HepG2 (cell line): ENCODE data around the gene FAM83E. TPM values are rescaled to one million over a fixed set of nuclear protein-coding genes. Genes with fewer than 3 reads are reported as not detected.

Source experiments
- AHR ChIP-seq: IDR thresholded peaks from 2 replicates; pipeline ENCODE4 v1.6.1; 2018; ENCODE audit warnings: missing genetic modification reagents, missing compliant biosample characterization
- IRF9 ChIP-seq: sonication (generic); formaldehyde crosslinking; IDR thresholded peaks from 2 replicates; pipeline ENCODE4 v1.8.0; 2022; ENCODE audit warnings: missing genetic modification reagents, mild to moderate bottlenecking, borderline replicate concordance
- MATR3 ChIP-seq: sonication (generic); formaldehyde crosslinking; IDR thresholded peaks from 2 replicates; pipeline ENCODE4 v1.4.0; 2020; ENCODE audit warnings: missing genetic modification reagents
- PHF20 ChIP-seq: sonication (generic); formaldehyde crosslinking; IDR thresholded peaks from 2 replicates; pipeline ENCODE4 v1.5.0; 2020; ENCODE audit warnings: mild to moderate bottlenecking, missing genetic modification reagents
- SOX13 ChIP-seq, 3 experiments: fragments of 450-650 bp in 1 of 3; sonication (generic) in 1 of 3; formaldehyde crosslinking in 1 of 3; IDR thresholded peaks in 2 of 3; conservative IDR thresholded peaks in 1 of 3; 2 replicates each; pipeline versions ENCODE4 v1.5.0 to v1.6.1; 2016 to 2020; ENCODE audit warnings: antibody characterized with exemption in 1 of 3, mild to moderate bottlenecking in 1 of 3, missing compliant biosample characterization in 1 of 3, missing genetic modification reagents in 1 of 3, moderate library complexity in 1 of 3
- THAP11 ChIP-seq: IDR thresholded peaks from 2 replicates; pipeline ENCODE4 v1.6.1; 2016; ENCODE audit warnings: missing biosample characterization, missing genetic modification reagents
- ZBTB10 ChIP-seq: sonication (generic); formaldehyde crosslinking; IDR thresholded peaks from 2 replicates; pipeline ENCODE4 v1.4.0; 2020; ENCODE audit warnings: missing genetic modification reagents, borderline replicate concordance
- ZNF136 ChIP-seq: sonication (generic); formaldehyde crosslinking; IDR thresholded peaks from 2 replicates; pipeline ENCODE4 v1.8.1; 2022; ENCODE audit warnings: low read depth, mild to moderate bottlenecking, moderate library complexity, missing genetic modification reagents
- ZNF350 ChIP-seq: sonication (generic); formaldehyde crosslinking; IDR thresholded peaks from 2 replicates; pipeline ENCODE4 v1.4.0; 2020; ENCODE audit warnings: mild to moderate bottlenecking, low read depth, missing genetic modification reagents, borderline replicate concordance
- ZNF740 ChIP-seq: sonication (generic); formaldehyde crosslinking; IDR thresholded peaks from 2 replicates; pipeline ENCODE4 v1.4.0; 2020; ENCODE audit warnings: missing genetic modification reagents
- ZNF83 ChIP-seq: sonication (generic); formaldehyde crosslinking; IDR thresholded peaks from 2 replicates; pipeline ENCODE4 v1.4.0; 2020; ENCODE audit warnings: missing genetic modification reagents, mild to moderate bottlenecking, borderline replicate concordance
- polyA plus RNA-seq, 8 experiments: library from polyadenylated mRNA; depleted of rRNA in 3 of 8; stranded (reverse) in 7 of 8; unstranded in 1 of 8; fragments of >200 nt; fragmentation: Illumina TruSeq in 4 of 8; extraction: Trizol in 4 of 8; gene quantifications; 2 replicates each; pipeline versions ENCODE4 v1.2.1 to v1.2.3, GENCODE V29; 2011 to 2016; ENCODE audit warnings: low read depth in 4 of 8, missing spikeins in 1 of 8, mixed read lengths in 1 of 8; ENCODE audit not compliant: insufficient read depth in 1 of 8
- total RNA-seq, 5 experiments: library from RNA; depleted of rRNA; stranded (reverse); fragments of >200 nt; fragmentation: Illumina TruSeq; extraction: Trizol; gene quantifications; 2 replicates each; pipeline ENCODE4 v1.2.3, GENCODE V29; 2016; ENCODE audit warnings: low read depth in 1 of 5
- TF ChIP-seq, protein P1 (sequence below): sonication (generic); formaldehyde crosslinking; IDR thresholded peaks from 2 replicates; pipeline ENCODE4 v1.8.0; 2022; ENCODE audit warnings: mild to moderate bottlenecking, missing genetic modification reagents, borderline replicate concordance
- TF ChIP-seq, protein P2 (sequence below): sonication (generic); formaldehyde crosslinking; IDR thresholded peaks from 2 replicates; pipeline ENCODE4 v1.4.0; 2020; ENCODE audit warnings: missing genetic modification reagents
- TF ChIP-seq, protein P3 (sequence below): sonication (generic); formaldehyde crosslinking; IDR thresholded peaks from 2 replicates; pipeline ENCODE4 v1.4.0; 2020; ENCODE audit warnings: low read depth, missing genetic modification reagents

Gene FAM83E
- total and polyA plus RNA-seq, 2 of the 13 experiments (the other 11 are each of a cell fraction or from before 2014, with no cell fraction given): 0.18 to 0.60 TPM

DNA sequence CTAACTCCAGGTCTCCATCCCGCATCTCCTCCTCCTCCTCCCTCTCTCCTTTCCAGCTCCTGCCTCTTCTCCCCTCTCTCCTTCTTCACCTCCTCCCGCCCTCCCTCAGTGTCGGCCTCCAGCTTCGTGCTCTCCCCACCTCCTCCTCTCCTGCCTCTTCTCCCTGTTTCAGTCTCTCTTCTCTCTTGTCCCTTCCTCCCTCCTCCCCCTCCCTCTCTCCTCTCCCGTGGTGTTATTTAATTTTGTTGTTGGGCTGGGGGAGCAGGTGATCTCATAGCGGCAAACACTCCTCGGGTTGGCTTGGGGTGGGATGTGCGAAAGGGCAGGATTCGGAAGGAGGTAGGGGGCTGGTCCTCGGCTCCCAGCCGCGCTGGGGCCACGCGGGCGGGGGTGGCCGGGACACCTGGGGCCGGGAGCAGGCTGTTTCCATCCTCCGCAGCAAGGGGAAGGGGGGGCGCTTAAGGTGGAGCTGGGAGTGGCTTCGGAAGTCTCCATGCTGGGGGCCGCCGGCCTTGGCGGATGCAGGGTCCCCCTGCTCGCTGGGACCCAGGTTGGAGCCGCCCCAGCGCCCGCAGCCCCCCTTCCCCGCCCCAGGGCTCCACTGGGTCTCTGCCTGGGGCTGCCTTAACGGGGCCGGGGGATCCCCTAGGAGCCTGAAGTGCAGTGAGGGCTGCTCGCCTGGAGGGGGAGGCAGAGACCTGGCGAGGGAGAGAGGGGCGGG is 31.3 kb upstream of the FAM83E start, which contains the start of gene CA11 (continued):
- TF ChIP-seq ZNF83: 0 out of 2 replicates have a peak, but pooled peaks have one; percentile 48
- TF ChIP-seq ZNF350: 0 out of 2 replicates have a peak, but pooled peaks have one; percentile 35
- TF ChIP-seq IRF9: peak; percentile 56; the same call in 1 of the 2 replicates
- TF ChIP-seq ZNF740 (CRISPR knock-in tag): peak; percentile 97
- TF ChIP-seq, protein P1, sequence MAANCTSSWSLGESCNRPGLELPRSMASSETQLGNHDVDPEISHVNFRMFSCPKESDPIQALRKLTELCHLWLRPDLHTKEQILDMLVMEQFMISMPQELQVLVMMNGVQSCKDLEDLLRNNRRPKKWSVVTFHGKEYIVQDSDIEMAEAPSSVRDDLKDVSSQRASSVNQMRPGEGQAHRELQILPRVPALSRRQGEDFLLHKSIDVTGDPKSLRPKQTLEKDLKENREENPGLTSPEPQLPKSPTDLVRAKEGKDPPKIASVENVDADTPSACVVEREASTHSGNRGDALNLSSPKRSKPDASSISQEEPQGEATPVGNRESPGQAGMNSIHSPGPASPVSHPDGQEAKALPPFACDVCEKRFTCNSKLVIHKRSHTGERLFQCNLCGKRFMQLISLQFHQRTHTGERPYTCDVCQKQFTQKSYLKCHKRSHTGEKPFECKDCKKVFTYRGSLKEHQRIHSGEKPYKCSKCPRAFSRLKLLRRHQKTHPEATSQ (CRISPR knock-in tag): no peak
- no peak for TF ChIP-seq AHR (CRISPR knock-in tag)
- no peak for TF ChIP-seq SOX13 (IDR thresholded peaks at IDR 0.05)
- TF ChIP-seq SOX13 (CRISPR knock-in tag; conservative IDR thresholded peaks at IDR 0.05 in 1 of 2, IDR thresholded peaks at IDR 0.05 in 1 of 2): peak in 1 of 2 experiments; percentile 8; a peak in 1 of 4 replicates
- no peak for TF ChIP-seq ZNF136 (CRISPR knock-in tag)
- TF ChIP-seq, protein P2, sequence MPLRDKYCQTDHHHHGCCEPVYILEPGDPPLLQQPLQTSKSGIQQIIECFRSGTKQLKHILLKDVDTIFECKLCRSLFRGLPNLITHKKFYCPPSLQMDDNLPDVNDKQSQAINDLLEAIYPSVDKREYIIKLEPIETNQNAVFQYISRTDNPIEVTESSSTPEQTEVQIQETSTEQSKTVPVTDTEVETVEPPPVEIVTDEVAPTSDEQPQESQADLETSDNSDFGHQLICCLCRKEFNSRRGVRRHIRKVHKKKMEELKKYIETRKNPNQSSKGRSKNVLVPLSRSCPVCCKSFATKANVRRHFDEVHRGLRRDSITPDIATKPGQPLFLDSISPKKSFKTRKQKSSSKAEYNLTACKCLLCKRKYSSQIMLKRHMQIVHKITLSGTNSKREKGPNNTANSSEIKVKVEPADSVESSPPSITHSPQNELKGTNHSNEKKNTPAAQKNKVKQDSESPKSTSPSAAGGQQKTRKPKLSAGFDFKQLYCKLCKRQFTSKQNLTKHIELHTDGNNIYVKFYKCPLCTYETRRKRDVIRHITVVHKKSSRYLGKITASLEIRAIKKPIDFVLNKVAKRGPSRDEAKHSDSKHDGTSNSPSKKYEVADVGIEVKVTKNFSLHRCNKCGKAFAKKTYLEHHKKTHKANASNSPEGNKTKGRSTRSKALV (CRISPR knock-in tag): no peak
- TF ChIP-seq, protein P3, sequence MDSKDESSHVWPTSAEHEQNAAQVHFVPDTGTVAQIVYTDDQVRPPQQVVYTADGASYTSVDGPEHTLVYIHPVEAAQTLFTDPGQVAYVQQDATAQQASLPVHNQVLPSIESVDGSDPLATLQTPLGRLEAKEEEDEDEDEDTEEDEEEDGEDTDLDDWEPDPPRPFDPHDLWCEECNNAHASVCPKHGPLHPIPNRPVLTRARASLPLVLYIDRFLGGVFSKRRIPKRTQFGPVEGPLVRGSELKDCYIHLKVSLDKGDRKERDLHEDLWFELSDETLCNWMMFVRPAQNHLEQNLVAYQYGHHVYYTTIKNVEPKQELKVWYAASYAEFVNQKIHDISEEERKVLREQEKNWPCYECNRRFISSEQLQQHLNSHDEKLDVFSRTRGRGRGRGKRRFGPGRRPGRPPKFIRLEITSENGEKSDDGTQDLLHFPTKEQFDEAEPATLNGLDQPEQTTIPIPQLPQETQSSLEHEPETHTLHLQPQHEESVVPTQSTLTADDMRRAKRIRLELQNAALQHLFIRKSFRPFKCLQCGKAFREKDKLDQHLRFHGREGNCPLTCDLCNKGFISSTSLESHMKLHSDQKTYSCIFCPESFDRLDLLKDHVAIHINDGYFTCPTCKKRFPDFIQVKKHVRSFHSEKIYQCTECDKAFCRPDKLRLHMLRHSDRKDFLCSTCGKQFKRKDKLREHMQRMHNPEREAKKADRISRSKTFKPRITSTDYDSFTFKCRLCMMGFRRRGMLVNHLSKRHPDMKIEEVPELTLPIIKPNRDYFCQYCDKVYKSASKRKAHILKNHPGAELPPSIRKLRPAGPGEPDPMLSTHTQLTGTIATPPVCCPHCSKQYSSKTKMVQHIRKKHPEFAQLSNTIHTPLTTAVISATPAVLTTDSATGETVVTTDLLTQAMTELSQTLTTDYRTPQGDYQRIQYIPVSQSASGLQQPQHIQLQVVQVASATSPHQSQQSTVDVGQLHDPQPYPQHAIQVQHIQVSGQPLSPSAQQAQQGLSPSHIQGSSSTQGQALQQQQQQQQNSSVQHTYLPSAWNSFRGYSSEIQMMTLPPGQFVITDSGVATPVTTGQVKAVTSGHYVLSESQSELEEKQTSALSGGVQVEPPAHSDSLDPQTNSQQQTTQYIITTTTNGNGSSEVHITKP (CRISPR knock-in tag): no peak; the same call in 1 of the 2 replicates
- no peak for TF ChIP-seq MATR3
- no peak for TF ChIP-seq ZBTB10 (CRISPR knock-in tag)
- TF ChIP-seq THAP11 (CRISPR knock-in tag): peak; percentile 89
- no peak for TF ChIP-seq PHF20
